GM12892 (cell line): ENCODE data around the gene POLR3H.

Source experiments
- POLR2A ChIP-seq: IDR thresholded peaks from 2 replicates; pipeline ENCODE4 v1.6.1; 2011; ENCODE audit warnings: low read depth, low read length, control low read depth
- TAF1 ChIP-seq: IDR thresholded peaks from 2 replicates; pipeline ENCODE4 v1.6.1; 2011; ENCODE audit warnings: low read depth, mild to moderate bottlenecking, control low read depth, low read length, borderline replicate concordance

GRCh38 chr22:41511521-41511968, 32.7 kb downstream of the POLR3H start:
- TF ChIP-seq TAF1, result no peak
- TF ChIP-seq POLR2A, result no peak
